GM04503 (cell line): ENCODE results near the gene ZMIZ1.

Source experiments
- DNase-seq: peaks from one replicate; pipeline ENCODE4 v3.0.0-alpha.2; 2012; ENCODE audit warnings: low read depth

ZMIZ1 gene

GRCh38 chr10:79230328-79230830 is 161.6 kb downstream of the ZMIZ1 start:
- no peak for DNase-seq

GRCh38 chr10:79230850-79231249 is 162.1 kb downstream of the ZMIZ1 start:
- no peak for DNase-seq

- DNase-seq = no peak
Observed at GRCh38 chr10:79231908-79232307, 163.1 kb downstream of the ZMIZ1 start.

- no peak for DNase-seq
Observed at GRCh38 chr10:79232864-79233263, 164.1 kb downstream of the ZMIZ1 start.

- DNase-seq = no peak
Observed at GRCh38 chr10:79234391-79235315, 165.9 kb downstream of the ZMIZ1 start.

DNA sequence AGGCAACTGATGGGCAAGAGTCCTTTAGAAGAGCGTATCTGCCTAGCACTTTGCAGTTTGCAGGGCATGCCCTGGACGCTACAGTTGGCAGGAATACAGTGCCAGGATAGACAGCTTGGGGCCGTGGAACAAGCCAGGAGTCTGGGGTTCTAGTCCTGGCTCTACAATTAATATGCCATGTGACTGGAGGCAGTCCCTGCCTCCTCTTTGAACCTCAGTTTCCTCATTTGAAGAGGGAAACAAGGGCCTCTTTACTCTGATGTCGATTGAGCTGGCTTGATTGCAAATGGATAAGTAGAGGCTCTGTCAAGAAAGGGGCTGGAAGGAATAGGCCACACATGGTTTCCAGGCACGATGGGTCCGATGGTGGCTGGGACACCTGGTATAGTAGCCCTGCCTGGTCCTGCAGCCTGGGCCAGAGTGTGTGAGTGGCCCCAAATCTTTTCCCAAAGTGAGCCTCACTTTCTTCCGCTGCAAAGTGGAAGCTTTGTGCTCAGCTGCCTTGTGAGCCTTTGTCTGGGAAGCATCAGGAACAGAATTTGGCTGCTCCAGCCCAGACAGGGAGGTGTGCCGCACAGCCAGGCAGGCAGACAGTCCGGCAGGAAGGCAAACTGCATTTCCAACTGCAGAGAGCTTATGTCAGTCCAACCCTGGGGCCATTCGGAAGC is 167.1 kb downstream of the ZMIZ1 start:
- DNase-seq = no peak

DNA sequence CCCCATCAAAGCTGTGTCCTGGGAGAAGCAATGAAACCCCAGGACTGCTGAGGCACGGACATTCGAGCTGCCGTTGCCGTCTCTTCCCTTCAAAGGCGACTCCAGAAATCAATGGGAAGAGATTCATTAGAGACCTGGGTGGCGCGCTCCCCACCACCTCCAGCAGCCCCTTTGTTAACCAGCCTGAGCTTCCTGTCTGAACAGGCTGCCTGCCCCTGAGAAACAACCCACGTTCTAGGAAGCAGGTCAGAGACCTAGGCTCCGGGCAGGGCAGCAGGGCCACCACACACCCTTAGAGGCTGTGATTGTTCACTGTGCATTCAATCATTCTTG is 167.6 kb downstream of the ZMIZ1 start:
- DNase-seq = no peak

GRCh38 chr10:79237454-79238157 is 168.8 kb downstream of the ZMIZ1 start:
- no peak for DNase-seq

DNA sequence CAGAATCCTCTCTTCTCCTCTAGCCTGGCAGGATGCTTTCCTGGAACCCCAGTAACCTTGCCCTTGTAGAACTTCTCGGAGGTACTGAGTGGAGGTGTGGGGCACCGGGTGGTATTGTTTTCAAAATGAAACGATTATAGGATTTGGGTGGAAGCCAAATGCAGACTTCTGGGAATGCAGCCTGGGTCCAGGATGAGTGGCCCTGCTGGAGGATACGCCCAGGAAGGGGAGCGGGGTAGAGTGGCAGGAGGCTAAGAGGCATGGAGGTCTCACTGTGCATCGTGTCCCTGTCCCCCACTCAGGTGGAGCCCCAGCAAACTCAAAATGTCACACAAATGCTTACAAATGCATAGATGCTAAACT is 169.4 kb downstream of the ZMIZ1 start:
- no peak for DNase-seq

DNA sequence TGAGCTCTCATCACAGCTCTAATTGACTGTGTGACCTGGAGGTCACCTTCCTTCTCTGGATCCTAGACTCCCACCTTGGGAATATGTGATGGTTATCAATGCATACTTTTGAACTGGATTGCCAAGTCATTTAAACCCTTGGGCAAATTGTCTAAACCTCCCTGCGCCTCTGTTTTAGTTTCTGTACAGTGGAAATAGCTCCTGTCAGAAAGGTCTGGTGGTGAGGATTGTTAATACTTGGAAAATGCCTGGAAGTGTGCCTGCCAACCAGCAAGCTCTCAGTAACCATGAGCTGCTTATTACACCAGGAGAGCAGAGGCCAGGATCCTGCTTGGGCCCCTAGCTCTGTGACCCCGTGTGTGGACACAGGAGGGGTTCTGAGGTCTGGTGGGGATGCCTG is 169.8 kb downstream of the ZMIZ1 start:
- DNase-seq = no peak

DNA sequence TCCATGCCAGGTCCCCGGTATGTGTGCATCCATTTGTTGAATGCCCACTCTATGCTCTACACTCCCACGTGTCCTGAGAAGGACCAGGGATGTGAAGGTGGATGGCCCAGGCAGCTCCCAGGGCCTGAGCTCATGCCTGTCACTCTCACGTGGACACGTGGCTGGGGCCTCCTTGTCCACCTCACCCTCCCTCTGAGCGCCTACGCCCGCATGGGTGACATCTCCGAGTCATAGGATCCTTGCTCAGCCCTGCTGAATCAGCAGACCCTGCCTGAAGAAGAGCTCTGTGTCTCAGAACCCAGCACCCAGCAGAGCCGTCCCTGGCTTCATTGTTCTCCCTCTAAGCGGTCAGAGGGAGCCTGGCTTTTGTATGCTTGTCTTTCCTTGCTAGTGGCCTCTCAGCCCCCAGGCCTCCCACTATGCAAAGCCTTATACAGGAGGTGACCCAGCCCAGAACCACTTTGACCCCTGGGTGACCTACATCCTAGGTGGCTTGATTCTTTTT is 170.6 kb downstream of the ZMIZ1 start:
- no peak for DNase-seq

- no peak for DNase-seq
Observed at GRCh38 chr10:79239924-79240581, 171.3 kb downstream of the ZMIZ1 start.

- DNase-seq = no peak
Observed at GRCh38 chr10:79241629-79241989, 172.8 kb downstream of the ZMIZ1 start.

DNA sequence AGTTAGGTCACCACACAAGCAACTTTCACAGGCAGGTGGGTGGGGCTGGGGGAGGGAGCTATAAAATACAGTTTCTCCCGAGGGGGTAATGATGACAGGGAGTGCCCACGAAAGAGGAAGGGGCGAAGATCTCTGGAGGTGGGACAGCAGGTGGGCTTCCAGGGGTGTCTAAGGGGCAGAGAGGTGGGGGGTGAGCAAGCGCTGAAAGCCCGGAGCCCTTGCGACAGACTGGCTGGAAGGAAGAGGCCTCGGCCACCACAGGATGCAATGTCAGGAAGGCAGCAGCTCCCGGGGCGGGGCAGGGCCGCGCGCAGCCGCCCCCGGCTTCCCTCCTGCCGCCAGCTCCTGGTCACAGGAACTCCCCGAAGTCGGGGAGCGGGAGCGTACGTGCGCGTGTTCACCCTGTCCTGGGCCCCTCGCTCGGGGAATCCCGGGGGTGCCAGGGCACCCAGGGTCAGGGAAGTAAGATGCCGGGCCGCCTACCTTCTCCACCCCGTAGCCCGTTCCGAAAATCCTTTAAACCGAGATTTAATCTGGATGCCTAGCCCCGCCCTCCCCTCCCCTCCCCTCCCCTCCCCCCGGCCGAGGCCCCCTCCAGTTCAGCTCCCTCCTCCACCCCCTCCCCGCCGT is 173.3 kb downstream of the ZMIZ1 start:
- no peak for DNase-seq

- peak; percentile 30 for DNase-seq
Observed at GRCh38 chr10:79242620-79243152, 173.9 kb downstream of the ZMIZ1 start.

GRCh38 chr10:79243181-79244067 is 174.7 kb downstream of the ZMIZ1 start:
- no peak for DNase-seq

DNA sequence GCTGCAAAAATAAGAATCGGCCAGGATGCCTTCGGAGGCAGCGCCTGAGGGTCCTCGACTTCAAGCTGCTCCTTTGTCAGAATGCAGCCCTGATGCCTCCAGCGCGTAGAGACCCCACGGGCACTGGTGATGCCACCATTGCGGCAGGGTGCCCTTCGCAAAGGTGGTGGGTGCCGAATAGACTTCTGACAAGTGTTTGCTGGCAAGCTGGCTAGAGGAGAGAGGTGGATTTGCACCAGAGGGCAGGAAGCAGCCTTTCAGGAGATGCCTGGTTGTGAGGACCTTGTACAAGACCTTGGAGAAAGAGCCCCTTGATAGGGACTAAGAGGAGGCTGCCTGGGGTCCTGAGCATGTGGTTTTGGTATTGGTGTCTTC is 175.3 kb downstream of the ZMIZ1 start:
- no peak for DNase-seq

DNA sequence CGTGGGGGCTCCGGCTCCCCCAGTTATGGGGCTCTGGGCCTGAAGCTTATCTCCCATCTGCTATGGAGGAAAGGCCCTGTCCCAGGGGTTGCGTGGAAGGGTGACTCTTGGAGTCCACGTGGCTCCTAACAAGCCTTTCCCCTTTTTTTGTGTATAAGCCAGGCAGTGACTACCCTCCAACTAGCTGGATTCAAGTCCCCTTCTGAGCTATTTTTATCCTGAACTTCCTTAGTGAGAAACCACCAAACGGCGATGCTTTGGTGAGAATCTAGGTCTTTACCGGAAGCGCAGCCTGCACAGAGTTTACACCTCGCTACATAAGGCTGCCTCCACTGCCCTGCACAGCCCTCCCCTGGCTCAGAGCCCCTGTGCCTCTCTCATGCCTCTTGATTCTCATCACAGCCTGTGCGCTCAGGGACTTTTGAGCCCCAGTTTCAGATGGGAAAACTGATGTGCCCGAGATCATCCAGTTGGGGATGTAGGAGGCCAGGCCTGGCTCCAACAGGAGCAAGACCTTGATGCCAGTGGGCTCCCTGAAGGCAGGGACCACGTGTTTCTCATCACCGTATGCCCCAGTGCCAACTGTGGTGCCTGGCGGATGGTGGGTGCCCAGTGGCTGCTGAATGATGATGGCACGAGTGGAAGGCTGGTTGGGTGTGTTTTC is 176.2 kb downstream of the ZMIZ1 start:
- no peak for DNase-seq

DNA sequence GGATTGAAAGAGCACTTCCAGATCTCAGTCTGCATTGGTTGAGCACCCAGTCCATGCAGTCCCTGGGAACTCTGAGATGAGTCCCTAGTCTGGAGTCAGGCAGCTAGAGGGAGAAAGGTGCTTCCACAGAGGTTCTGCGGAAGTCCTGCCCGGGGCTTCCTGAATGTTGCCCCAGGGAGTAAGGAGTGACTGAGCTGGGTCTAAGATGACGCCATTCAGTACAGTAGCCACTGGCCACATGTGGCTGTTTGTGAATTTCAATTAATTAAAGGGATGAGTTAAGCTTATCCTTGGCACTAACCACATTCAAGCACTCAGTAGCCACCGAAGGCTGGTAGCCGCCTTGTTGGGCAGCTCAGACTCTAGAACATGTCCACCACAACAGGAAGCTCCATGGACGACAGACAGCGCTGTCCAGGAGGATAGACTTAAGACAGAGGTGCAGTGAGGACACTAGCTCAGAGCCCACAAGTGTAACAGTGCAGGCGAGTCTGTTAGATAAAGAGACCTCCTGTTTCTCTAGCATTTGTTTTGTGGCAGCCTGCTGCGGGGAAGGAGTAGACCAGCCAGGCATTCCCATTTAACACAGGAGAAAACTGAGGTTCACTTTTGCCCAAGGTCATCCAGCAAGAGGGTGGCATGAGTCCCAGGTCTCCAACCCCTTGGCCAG is 176.9 kb downstream of the ZMIZ1 start:
- no peak for DNase-seq
